Right renal cortex interstitium (tissue), 3 donors: ENCODE measurements around the gene ZNF518A. TPM values are rescaled to one million over a fixed set of nuclear protein-coding genes. Genes with fewer than 3 reads are reported as not detected.

Experiments
- DNase-seq, 3 donors: peaks; one replicate each; pipeline ENCODE4 v3.0.0-alpha.2; 2013; ENCODE audit warnings: low read depth in 3 of 3, low spot score in 2 of 3
- polyA plus RNA-seq, 3 donors: library from polyadenylated mRNA; unstranded; fragments of 120-200 nt; gene quantifications; one replicate each; pipeline ENCODE4 v1.2.1, GENCODE V29; 2013; ENCODE audit not compliant: insufficient read length in 3 of 3

The ZNF518A gene
- polyA plus RNA-seq, result 10 to 100 TPM; 36.8 to 39.3 (median 39.2) TPM

GRCh38 chr10:96129387-96130325, at the start of gene ZNF518A:
Gene ZNF518A (plus strand): TSS chr10:96130297. CDS start chr10:96156323, 26,026 bp downstream.
- DNase-seq, result peak; percentile 94 to 99 (median 96)

- DNase-seq, result no peak
These were observed 47.9 kb upstream of the ZNF518A start for GRCh38 chr10:96082153-96082552.

GRCh38 chr10:96082748-96083147, 47.3 kb upstream of the ZNF518A start:
- no peak for DNase-seq

GRCh38 chr10:96089116-96089515, 41.0 kb upstream of the ZNF518A start:
- DNase-seq, result peak; percentile 2 to 8 (median 5)

GRCh38 chr10:96089670-96090462, 40.2 kb upstream of the ZNF518A start:
- peak; percentile 92 to 95 (median 94) for DNase-seq

DNA sequence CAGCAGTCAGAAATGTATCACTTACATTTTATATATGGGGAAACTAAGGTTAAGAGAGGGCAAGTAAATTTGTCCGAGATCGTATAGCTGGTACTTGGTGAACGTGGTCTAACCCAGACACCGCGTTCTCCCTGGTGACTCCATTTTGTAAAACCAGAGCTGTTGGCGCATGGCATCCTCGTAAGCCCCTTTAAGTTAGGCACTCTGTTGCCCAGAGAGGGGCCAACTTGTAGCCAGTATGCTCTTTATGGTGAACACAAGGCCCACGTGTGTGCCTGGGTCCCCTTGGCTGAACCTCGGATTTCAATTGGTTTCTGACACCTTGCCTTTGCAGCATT, 39.7 kb upstream of the ZNF518A start:
- no peak for DNase-seq

DNA sequence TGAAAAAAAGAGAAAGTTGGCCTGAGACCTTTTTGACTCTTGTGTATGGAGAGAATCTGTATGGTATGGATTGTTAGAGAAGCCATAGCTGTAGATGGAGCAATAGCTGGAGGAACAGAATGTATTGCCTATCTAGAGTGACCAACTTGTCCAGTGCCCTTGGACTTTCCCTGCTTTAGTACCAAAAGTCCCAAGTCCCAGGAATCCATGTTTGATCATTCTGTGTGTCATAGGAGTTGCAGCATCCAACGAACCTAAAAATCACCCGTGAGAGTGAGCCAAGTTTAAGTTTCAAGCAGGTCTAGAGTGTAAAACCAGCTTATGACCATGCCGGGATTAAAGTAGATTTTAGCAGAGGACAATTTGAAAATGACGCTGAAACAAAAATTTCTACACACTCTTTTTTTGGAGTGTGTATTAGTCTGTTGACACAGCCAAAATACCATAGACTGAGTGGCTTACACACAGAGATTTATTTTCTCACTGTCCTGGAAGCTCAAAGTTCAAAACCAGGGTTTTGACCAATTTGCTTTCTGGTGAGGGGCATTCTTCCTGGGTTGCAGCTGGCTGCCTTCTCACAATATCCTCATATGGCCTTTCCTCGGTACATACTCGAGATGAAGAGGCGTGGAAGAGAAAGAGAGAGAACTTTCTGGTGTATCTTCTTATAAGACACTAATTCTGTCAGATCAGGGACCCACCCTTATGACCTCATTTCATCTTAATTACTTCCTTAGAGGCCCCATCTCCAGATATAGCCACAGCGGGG, 36.9 kb upstream of the ZNF518A start:
- DNase-seq, result no peak

GRCh38 chr10:96093948-96094347, 36.1 kb upstream of the ZNF518A start:
- no peak for DNase-seq

GRCh38 chr10:96096958-96097357, 33.1 kb upstream of the ZNF518A start:
- DNase-seq, result no peak

DNA sequence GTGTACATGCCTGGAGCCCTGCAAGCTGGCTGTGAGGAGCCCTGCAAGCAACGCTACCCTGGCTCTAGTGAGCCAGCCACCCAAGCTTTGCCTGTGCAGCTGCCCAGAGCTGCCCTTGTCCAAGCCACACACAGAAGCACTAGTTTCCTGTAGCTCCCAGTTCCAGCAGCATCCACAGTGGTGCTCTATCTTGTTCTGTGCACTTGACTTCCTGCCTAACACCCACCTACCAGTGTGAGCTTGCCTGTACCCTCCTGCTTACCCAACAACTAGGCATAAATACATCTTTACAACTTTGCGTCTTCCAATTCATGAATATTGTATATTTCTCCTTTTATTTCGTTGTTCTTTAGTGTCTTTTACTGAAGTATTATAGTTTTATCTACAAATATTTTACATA, 32.2 kb upstream of the ZNF518A start:
- no peak for DNase-seq

DNA sequence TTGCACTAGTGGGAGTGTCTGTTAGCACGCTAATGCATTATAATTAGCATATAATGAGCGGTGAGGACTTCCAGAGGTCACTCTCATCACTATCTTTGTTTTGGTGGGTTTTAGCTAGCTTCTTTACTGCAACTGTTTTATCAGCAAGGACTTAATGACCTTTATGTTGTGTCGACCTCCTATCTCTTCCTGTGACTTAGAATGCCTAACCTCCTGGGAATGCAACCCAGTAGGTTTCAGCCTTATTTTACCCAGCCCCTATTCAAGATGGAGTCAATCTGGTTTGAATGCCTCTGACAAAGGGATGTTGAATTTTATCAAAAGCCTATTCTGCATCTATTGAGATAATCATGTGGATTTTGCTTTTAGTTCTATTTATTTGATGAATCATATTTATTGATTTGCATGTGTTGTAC, 22.5 kb upstream of the ZNF518A start:
- DNase-seq, result no peak

GRCh38 chr10:96112531-96112930, 17.6 kb upstream of the ZNF518A start:
- DNase-seq, result no peak

DNA sequence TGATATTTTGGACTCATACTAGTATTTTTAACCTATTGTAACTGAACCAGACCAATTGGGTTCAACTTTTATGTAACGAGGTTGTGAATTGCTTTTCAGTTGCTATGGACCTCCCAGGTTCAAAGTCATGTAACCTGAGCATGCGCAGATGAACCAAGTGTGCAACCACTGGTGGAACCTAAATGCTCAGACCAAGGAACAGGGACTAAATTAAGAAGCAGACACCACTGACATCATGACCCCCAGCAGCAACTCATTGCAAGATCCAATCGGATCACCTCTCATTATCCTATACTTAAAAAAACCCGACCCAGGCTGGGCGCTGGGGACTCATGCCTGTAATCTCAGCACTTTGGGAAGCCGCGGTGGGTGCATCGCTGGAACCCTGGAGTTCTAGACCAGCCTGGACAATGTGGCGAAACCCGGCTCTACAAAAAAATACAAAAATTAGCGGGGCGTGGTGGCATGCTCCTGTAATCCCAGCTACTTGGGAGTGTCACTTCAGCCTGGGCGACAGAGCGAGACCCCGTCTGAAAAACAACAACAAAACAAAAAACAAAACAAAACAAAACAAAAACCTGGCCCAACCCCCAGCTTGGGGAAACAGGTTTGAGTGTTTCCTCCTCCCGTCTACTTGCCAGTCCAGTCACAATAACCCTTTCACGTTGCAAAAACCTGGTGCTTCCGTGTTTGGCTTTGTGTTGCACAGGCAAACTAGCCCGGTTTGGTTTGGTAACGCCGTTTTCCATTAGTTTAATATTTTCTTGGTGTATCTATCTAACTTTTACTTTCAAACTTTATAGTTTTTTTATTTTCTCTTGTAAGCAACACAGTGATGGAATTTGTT, 11.3 kb upstream of the ZNF518A start:
- DNase-seq, result no peak

GRCh38 chr10:96122824-96123223, 7.3 kb upstream of the ZNF518A start:
- no peak for DNase-seq

DNA sequence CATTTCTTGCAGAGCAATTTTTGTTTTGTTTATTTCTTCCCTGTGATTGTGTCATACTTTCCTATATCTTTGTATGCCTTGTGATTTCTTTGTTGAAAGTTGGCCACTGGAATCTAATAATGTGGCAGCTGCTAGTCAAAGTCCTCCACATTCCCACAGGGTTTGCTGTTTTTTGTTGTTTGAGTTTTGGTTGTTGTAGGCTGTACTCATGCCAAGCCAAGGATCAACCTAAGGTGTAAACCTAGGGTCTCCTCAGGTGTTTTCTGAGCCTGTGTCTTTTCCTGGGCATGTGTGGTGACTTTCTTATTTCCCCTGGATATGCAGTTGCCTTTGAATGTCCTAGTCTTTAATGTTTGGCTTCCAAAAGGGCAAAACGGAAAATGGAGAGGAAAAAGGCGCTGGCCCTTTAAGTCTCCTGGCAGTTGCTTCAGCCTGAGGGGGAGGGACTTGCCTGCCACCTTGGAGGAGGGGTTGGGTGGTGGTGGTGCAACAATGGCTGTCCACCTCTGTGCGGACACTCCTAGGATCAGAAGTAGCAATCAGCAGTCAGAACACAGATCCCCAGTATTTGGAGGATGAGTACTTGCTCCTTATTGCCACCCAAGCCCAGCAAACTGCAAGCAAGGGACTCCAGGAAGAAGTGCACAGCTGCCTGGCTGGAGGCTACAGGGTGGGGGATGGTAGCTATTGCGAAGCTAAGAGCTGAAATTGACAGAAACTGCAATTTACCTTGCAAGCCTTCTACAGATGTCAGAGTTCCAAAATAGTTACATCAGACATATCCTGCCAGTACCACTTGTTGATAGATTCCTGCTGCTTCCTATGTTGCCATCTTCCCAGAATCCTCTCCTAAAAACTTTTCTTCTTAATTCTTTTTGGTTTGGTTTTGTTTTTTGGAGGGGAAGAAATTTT, 5.6 kb upstream of the ZNF518A start:
- peak in 1 of 3 donors; percentile 9 for DNase-seq

DNA sequence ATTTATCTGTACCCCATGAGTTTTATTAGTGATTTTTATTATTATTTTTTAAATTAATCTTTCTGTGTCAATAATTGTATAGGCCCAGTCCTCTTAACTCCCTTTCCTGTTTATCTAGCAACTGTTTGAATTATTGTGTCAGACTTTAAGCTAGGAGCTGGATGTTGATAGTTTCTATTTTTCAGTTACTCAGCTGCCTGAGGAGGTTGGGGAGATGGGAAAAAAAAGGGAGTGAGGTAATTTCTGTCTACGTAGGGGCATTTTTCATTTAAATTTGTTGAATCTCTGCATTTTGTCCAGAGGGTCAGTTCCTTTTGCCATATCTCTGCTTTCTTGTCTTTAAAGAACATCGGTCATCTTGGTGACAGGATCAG, 5.0 kb upstream of the ZNF518A start:
- no peak for DNase-seq

DNA sequence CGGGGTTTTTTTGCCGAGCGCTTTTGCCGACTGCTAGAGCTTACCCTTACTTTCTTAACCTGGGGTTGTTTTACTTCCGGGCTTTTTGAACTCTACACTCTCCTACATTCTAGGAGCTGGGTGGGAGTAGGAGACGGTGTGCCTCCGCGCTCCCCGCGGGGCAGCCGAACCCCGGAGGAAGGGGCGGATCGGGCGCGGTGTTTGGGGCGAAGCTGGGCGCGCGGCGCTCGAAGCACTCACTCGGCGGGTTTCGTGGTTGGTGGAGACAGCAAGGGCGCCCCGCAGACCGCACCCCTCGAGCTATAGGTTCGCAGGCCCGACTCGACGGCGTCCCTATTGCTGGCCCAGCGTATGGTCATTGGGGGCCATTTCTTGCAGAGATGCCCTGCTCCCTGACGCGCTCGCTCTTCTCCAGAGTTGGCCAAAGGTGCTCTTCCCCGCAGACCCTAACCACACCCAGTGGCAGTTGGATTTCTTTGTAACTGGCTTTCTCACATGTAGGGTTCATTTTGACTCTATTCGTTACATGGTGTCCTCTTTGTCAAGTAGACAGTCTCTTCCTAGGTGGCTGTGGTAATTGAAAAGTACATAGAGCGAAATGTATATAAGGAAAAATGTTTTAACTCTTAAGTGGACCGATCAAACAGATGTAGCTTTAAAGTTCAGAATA, 364 bp downstream of the ZNF518A start:
- DNase-seq, result peak; percentile 65 to 88 (median 87)

GRCh38 chr10:96131621-96132020, 1.5 kb downstream of the ZNF518A start:
- DNase-seq, result no peak
